HG03280 (cell line): ENCODE measurements around the gene EMILIN1.
"Not testable (repeated sequence)": the region's sequence is repeated elsewhere in the genome, so short reads cannot be mapped to it uniquely, and the experiment has no call there.

Experiments used
- ATAC-seq: cut with Tn5 transposase; IDR thresholded peaks from one replicate; pipeline ENCODE4 v1.9.1; 2021; ENCODE audit warnings: mild to moderate bottlenecking, moderate library complexity; ENCODE audit not compliant: unreplicated experiment

The EMILIN1 gene

GRCh38 chr2:27053776-27054175 is 24.6 kb upstream of the EMILIN1 start:
- no peak for ATAC-seq

GRCh38 chr2:27054721-27055120 is 23.7 kb upstream of the EMILIN1 start:
- no peak for ATAC-seq

- no peak for ATAC-seq
These were observed 21.2 kb upstream of the EMILIN1 start for GRCh38 chr2:27057184-27057583.

GRCh38 chr2:27058210-27058609 is 20.2 kb upstream of the EMILIN1 start:
- no peak for ATAC-seq

GRCh38 chr2:27059141-27059820 is 19.1 kb upstream of the EMILIN1 start:
- no peak for ATAC-seq

- ATAC-seq, result no peak
These were observed 18.1 kb upstream of the EMILIN1 start for GRCh38 chr2:27060323-27060722.

- no peak for ATAC-seq
These were observed 13.3 kb upstream of the EMILIN1 start for GRCh38 chr2:27065128-27065527.

GRCh38 chr2:27067385-27067784 is 11.0 kb upstream of the EMILIN1 start:
- ATAC-seq, result no peak

- ATAC-seq, result no peak
These were observed 9.0 kb upstream of the EMILIN1 start for GRCh38 chr2:27069436-27069835.

- no peak for ATAC-seq
These were observed 8.3 kb upstream of the EMILIN1 start for GRCh38 chr2:27069961-27070618.

- no peak for ATAC-seq
These were observed 7.7 kb upstream of the EMILIN1 start for GRCh38 chr2:27070653-27071276.

GRCh38 chr2:27071277-27071989 is 7.0 kb upstream of the EMILIN1 start, which contains the start of gene OST4:
TSS of gene OST4 (minus strand) at chr2:27071654.
- peak; percentile 91 for ATAC-seq

GRCh38 chr2:27071990-27072830 is 6.2 kb upstream of the EMILIN1 start:
- ATAC-seq, result peak; percentile 8

- ATAC-seq, result no peak
These were observed 5.5 kb upstream of the EMILIN1 start for GRCh38 chr2:27072920-27073319.

- ATAC-seq, result no peak
These were observed 4.6 kb upstream of the EMILIN1 start for GRCh38 chr2:27073782-27074181.

GRCh38 chr2:27074738-27075565 is 3.5 kb upstream of the EMILIN1 start:
- no peak for ATAC-seq

- not testable (repeated sequence) for ATAC-seq
These were observed 2.9 kb upstream of the EMILIN1 start for GRCh38 chr2:27075566-27075871.

GRCh38 chr2:27076323-27076722 is 2.1 kb upstream of the EMILIN1 start:
- no peak for ATAC-seq

GRCh38 chr2:27077231-27077630 is 1.2 kb upstream of the EMILIN1 start:
- no peak for ATAC-seq
